Retinal pigment epithelial cell (primary cell): ENCODE measurements around the gene GUCY2C.

Experiments
- DNase-seq: peaks from one replicate; pipeline ENCODE4 v3.0.0-alpha.2; 2010; ENCODE audit warnings: low read depth
- H3K4me3 ChIP-seq: 2 replicates; pipeline ENCODE4 v1.5.1; 2011; ENCODE audit warnings: mild to moderate bottlenecking, low read length, control low read depth, moderate library complexity
- TF ChIP-seq, protein P1 (sequence below): conservative IDR thresholded peaks from 2 replicates; pipeline ENCODE4 v1.5.1; 2011; ENCODE audit warnings: low read depth, low read length, control low read depth, inconsistent platforms

The GUCY2C gene

DNA sequence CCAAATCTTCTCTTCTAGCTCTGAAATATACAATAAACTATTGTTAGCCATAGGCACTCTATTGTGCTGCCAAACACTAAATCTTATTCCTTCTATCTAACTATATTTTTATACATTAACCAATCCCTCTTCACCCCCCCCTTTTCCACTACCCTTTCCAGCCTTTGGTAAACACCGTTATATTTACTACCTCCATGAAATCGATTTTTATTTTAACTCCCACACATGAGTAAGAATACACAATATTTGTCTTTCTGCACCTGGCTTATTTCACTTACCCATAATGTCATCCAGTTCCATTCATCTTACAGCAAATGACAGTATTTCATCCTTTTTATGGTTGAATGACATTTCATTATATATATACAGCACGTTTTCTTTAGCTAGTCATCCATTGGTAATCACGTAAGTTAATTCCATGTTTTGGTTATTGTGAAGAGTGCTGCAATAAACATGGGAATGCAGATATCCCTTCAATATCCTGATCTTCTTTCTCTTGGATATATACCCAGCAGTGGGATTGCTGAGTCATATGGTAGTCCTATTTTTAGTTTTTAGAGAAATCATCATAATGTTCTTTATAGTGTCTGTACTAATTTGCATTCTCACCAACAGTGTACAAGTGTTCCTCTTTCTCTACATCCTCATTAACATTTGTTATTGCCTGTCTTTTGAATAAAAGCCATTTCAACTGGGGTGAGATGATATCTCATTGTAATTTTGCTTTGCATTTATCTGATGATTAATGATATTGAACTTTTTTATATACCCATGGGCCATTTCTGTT is 94.5 kb downstream of the GUCY2C start:
- DNase-seq = no peak
- TF ChIP-seq, protein P1, sequence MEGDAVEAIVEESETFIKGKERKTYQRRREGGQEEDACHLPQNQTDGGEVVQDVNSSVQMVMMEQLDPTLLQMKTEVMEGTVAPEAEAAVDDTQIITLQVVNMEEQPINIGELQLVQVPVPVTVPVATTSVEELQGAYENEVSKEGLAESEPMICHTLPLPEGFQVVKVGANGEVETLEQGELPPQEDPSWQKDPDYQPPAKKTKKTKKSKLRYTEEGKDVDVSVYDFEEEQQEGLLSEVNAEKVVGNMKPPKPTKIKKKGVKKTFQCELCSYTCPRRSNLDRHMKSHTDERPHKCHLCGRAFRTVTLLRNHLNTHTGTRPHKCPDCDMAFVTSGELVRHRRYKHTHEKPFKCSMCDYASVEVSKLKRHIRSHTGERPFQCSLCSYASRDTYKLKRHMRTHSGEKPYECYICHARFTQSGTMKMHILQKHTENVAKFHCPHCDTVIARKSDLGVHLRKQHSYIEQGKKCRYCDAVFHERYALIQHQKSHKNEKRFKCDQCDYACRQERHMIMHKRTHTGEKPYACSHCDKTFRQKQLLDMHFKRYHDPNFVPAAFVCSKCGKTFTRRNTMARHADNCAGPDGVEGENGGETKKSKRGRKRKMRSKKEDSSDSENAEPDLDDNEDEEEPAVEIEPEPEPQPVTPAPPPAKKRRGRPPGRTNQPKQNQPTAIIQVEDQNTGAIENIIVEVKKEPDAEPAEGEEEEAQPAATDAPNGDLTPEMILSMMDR = no peak
- no peak overlapping the region for H3K4me3 ChIP-seq

DNA sequence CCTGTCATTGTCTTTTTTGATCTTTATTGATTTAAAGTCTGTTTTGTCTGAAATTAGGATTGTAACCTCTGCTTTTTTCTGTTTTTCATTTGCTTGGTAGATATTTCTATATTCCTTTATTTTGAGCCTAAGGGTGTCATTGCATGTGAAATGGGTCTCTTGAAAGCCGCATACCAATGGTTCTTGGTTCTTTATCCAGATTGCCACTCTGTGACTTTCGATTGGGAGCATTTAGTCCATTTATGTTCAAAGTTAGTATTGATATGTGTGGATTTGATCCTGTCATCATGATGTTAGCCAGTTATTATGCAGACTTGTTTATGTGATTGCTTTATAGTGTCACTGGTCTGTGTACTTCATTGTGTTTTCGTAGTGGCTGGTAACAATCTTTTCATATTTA is 98.9 kb downstream of the GUCY2C start:
- DNase-seq = no peak
- no peak overlapping the region for H3K4me3 ChIP-seq
- TF ChIP-seq, protein P1 = no peak

DNA sequence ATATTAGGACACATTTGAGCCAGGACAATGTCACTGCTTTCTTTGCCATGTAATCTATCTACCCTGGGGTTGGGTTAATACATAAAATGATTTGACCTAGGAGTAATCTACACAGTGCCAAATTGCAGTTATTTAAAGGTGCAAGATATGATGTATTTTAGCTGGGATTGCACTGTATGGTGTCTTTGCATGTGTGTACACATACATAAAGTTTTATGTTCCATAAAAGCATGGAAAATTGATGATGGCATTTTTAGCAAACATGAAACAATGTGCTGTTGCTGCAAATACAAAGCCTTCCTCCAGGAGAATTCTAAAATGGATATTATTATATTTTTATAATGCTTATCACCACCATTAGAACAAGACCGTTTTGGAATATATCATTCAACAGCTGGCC is 104.7 kb downstream of the GUCY2C start:
- TF ChIP-seq, protein P1 = no peak
- DNase-seq = no peak
- no peak overlapping the region for H3K4me3 ChIP-seq

DNA sequence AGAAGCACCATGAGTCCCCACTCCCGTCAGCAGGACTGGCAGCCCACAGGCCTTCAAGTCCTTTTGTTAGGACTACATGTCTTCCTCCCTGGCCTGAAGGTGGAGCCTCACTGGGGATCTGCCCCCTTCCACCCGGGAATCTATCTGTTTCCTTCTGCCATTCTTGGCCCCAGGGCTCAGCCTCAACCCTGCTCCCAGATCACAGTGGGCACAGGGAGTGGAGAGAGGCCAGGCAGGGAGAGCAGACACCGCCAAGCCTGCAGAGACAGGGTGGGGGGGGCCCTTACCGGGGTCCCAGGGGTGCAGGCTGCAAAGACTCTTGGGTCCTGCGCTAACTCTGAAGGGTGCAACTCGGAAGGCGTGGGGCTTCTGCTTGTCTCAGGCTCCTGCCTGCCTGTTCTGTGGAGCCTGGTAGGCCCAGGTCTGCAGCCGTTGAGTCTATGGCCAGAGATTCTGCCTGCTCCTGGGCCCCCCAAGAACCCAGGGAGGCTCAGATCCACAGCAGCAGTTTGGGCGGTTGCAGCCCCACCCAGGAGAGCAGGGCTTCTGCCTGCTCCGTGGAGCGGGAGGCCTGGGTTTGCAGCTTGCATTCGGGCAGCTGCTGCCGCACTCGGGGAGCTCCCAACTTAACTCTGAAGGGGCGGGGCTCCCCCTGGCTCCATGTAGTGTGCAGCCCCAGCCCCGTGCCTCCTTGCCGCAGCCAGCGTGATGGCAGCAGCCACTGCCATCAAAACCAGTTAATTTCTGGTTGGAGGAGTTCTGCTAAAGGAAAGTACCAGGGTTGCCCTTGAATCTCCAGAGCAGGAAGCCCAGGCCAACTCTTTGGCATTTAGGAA is 107.0 kb downstream of the GUCY2C start:
- TF ChIP-seq, protein P1 = no peak
- no peak for DNase-seq
- H3K4me3 ChIP-seq = no peak overlapping the region

DNA sequence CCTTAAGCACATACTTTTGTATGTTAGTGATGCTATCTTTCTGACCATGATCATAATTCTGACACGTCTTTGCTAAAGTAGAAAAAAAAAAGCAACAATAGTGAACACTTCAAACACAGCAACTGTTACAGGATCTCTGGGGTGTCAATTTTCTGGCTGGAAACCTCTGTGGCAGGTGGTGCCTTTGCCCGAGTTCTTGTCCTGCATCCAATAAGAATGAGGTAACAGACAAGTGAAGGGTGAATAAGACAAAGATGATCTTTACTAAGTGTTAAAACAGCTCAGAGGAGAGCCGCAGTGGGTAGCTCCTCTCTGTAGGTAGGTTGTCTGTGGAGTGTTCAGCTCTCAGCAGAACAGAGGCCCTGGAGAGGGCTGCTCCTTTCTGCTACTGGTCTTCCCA is 107.8 kb downstream of the GUCY2C start:
- TF ChIP-seq, protein P1 = no peak
- H3K4me3 ChIP-seq = no peak overlapping the region
- no peak for DNase-seq

DNA sequence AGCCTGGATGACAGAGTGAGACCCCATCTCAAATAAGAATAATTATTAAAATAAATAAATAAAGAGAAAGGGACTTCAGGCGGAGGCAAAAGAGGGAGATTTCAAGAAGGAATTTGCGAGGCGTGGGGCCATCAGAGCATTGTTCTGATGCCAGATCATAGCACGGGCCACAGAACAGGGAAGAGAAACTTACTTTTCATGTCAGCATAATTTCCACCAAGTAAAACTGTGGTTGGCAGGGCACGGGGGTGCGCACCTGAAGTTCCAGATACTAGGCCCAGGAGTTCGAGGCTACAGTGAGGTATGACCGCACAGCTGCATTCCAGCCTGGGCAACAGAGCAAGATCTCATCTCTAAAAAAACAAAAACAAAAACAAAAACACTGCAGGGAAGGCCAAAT is 117.8 kb downstream of the GUCY2C start:
- no peak for DNase-seq
- H3K4me3 ChIP-seq = no peak overlapping the region
- TF ChIP-seq, protein P1 = no peak
